Uterus (tissue), 2 donors: ENCODE results near the gene TMF1.

Source experiments
- CTCF ChIP-seq, 4 experiments: fragments of 200-600 bp in 2 of 4; fragments of 450-650 bp in 2 of 4; sonication (generic) in 2 of 4; IDR thresholded peaks; one replicate each; pipeline ENCODE4 v1.5.1; 2016 to 2019; ENCODE audit warnings: antibody characterized with exemption in 4 of 4, mild to moderate bottlenecking in 2 of 4, moderate library complexity in 1 of 4
- POLR2A ChIP-seq, 2 donors: fragments of 450-650 bp; IDR thresholded peaks; one replicate each; pipeline ENCODE4 v1.6.1; 2016; ENCODE audit warnings: antibody characterized with exemption in 2 of 2, mild to moderate bottlenecking in 1 of 2, moderate library complexity in 1 of 2

- TF ChIP-seq CTCF (IDR thresholded peaks at IDR 0.05): no peak
- no peak for TF ChIP-seq POLR2A (IDR thresholded peaks at IDR 0.05)
Measured at GRCh38 chr3:69004138-69004537, 48.0 kb downstream of the TMF1 start.
